Central memory CD4-positive, alpha-beta T cell (primary cell): ENCODE results near the gene NMRAL1.

Experiments used
- DNase-seq: peaks from one replicate; pipeline ENCODE4 v3.0.0; 2022

The NMRAL1 gene

GRCh38 chr16:4420505-4421105, 53.8 kb downstream of the NMRAL1 start:
- DNase-seq: no peak

DNA sequence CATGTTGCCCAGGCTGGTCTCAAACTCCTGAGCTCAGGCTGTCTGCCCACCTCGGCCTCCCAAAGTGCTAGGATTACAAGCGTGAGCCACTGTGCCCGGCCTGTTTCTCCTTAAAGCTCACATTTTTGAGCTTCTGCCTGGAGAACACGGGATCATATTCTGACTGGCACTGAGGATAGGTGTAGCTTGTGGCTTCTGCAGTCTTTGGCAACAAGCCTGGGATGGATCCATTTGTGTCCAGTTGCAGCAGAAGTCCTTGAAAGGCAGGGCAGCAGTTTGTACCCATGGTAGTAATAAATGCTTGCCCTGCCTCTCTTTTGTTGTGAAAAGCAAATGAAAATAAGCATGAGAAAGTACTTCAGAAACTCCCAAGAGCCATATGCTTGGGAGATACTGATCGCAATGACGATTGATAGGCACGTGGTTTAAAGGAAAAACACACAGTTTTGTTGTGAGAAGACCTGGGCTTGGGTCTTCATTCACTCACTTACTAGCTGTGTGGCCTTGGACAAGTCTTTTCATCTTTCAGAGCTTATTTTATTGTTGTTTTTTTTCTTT, 54.9 kb downstream of the NMRAL1 start:
- no peak for DNase-seq

- DNase-seq: peak; percentile 100
These were observed 58.0 kb downstream of the NMRAL1 start, which contains the start of gene CORO7 for GRCh38 chr16:4416200-4417032. TSS of gene CORO7 (minus strand) at chr16:4416596. CDS start at chr16:4416518, 78 bp downstream.

DNA sequence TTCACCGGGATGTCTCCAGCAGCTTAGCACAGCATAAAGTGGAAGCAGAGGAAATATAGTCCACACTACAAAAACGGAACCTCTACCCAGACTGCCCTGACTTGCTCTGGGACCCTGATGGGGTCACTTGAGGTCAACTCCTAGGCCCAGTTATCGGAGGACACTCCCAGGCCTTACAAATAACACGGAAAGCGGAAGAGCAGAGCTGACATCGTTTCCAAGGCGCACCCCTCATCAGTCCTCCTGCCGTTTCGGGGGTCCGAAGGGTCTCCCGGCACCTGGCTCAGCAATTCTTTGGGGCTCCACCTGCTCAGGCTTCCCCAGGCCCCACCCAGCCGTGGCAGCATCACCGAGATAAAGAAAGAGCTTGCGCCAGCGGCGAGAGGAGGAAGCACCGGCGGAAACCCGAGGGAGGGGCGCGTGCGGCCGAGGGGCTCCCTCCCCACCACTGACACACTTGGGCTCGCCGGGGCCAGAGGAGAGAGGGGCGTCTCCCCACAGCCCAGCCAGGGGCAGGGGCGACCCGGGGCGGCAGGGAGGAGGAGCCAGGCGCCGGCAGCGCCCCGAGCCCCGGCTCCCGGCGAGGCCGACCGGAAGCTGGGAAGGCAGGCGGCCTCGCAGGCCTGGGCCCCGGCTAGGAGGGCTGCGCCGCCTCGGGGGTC, 58.8 kb downstream of the NMRAL1 start:
- peak; percentile 79 for DNase-seq

DNA sequence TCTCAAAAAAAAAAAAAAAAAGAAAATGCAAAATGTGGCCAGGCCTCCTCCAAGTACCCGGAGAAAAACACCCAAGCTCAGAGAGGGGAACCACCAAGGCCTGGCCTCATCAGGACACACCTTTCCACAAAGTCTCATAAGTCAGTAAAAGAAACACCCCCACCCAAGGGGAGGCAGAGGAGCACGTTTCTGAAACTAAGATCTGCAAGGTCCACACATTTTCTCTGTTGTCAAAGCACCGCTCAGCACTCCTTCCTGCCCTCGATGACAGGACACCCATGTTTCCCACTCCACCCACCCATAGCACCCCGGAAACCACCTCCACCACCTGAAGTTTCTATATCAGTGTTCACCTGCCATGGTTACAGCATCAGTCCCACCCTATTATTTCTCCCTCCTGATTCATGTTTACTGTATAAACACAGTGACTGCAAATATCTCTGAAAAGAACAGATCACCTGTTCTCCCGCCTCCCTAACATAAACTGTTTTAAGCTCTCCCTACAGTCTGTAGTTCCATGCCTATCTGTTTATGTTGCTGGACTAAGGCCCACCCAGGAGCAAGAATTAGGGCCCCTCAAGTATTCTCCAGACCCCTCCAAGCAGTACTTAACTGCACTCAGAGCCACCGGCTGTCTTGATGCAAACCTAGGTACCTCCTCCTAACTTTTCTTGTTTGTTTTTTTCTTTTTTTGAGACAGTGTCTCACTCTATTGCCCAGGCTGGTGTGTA, 60.1 kb downstream of the NMRAL1 start:
- peak; percentile 95 for DNase-seq

DNA sequence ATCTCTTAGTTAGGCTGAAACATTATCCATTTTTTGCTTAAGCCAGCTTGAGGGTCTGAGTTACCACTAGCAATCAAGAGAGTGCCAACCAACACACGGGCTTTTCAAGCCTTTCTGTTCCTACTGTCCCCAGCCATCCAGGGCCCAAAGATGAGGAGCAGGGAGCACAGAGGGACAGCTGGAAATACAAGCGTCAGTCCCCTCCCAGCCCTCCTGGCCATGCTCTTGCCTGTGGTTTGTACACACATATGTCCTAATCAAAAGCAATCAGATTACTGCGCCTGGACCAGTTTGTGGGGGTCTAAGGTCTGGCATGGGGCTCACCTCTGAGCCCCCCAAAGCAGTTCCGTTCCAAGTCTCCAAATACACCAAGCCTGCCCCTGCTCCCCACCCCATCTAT, 61.6 kb downstream of the NMRAL1 start:
- DNase-seq: no peak

- no peak for DNase-seq
These were observed 62.3 kb downstream of the NMRAL1 start for GRCh38 chr16:4412159-4412558.
